Natural killer cell treated with Interleukin-12 subunit alpha and Interleukin-12 subunit beta and Interleukin-15 and Interleukin-18, amount 100 ng/mL, for 72 hours (primary cell): ENCODE results near the gene ENO3. TPM values are rescaled to one million over a fixed set of nuclear protein-coding genes. Genes with fewer than 3 reads are reported as not detected.

Source experiments
- ATAC-seq, 2 donors: fragments of 150-1000 bp; cut with Tn5 transposase in 1 of 2; sonication (Bioruptor Pico), chemical (Tn5 transposase) in 1 of 2; 2 replicates each; pipeline ENCODE4 v1.10.0; 2021
- DNase-seq: peaks from one replicate; pipeline ENCODE4 v3.0.0; 2022; ENCODE audit warnings: low spot score
- H3K27ac Mint-ChIP-seq, 2 donors: 1 replicate in 1 of 2; 2 replicates in 1 of 2; pipeline ENCODE4 v1.8.0; 2022; ENCODE audit warnings: mixed read lengths in 2 of 2, mild to moderate bottlenecking in 1 of 2, moderate library complexity in 1 of 2
- H3K27me3 Mint-ChIP-seq, 2 donors: 1 replicate in 1 of 2; 2 replicates in 1 of 2; pipeline ENCODE4 v1.8.0; 2022; ENCODE audit warnings: mixed read lengths in 2 of 2
- H3K36me3 Mint-ChIP-seq: one replicate; pipeline ENCODE4 v1.8.0; 2022; ENCODE audit warnings: mixed read lengths
- H3K4me1 Mint-ChIP-seq, 2 donors: 1 replicate in 1 of 2; 2 replicates in 1 of 2; pipeline ENCODE4 v1.8.0; 2022; ENCODE audit warnings: low read depth in 2 of 2, mixed read lengths in 2 of 2, mild to moderate bottlenecking in 1 of 2
- H3K4me3 Mint-ChIP-seq: one replicate; pipeline ENCODE4 v1.8.0; 2022; ENCODE audit warnings: mixed read lengths
- H3K9me3 Mint-ChIP-seq: 2 replicates; pipeline ENCODE4 v1.8.0; 2022; ENCODE audit warnings: mixed read lengths
- total RNA-seq, 2 donors: library from RNA; stranded (reverse); gene quantifications; one replicate each; pipeline ENCODE4 v1.2.3, GENCODE V29; 2022

The ENO3 gene
- total RNA-seq, 2 donors from 2014 or later, result 8.7 to 26.1 TPM

DNA sequence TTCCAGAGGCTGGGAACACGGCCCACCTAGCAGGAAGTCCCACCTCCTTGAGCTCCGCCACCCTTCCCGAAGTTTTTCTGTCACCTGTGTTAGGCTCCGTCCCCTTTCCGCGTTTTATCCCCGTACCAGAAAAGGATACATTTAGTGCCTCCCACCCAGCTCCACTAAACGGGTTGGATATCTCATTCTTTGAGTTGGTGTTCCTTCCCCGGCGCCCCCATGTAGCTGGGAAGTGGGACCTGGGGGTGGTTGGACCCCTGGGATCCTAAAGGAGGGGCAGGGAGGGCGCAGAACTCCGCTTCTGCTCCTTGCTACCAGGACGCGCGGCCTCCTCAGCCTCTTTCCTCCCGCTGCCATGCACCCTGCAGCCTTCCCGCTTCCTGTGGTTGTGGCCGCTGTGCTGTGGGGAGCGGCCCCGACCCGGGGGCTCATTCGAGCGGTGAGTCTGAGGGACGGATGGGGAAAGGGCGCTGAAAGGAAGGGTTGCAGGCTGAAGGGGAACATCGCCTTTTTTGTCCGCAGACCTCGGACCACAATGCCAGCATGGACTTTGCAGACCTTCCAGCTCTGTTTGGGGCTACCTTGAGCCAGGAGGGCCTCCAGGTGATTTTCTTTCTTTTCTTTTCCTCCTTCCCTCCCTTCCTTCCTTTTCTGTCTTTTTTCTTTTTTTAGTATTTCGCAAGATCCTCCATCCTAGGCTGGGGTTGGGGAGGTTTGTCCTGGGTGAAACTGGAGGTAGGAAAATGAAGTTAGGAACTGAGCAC is 10.2 kb upstream of the ENO3 start:
- Mint-ChIP-seq H3K27ac (peak overlapping the region; percentile 95 to 96), H3K27me3 (no peaks in the 10 kb centered on the region), H3K4me3 (peak overlapping the region; percentile 100), H3K9me3 (no peaks in the 10 kb centered on the region), H3K4me1 (peaks cover 68 to 76% of the 10 kb centered on the region in 2 donors), H3K36me3 (peaks cover 39% of the 10 kb centered on the region)
- DNase-seq (peak; percentile 74), ATAC-seq (peak in 1 of 2 donors; percentile 17)

DNA sequence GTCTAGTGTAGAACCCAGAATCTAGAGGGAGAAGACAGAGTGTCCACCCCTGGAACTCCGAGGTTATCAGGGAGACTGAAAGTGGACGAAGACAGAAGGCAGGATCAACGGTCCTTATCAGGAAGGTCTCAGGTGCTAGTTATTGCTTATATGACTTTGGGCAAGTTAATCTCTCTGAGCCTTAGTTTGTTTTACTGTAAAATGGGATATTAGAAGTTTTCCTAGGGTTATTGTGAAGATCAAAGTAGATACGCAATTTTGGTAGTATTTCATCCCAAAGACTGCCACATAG is 9.7 kb upstream of the ENO3 start:
- Mint-ChIP-seq H3K36me3 (peaks cover 44% of the 10 kb centered on the region), H3K27ac (peak overlapping the region; percentile 95 to 96), H3K27me3 (no peaks in the 10 kb centered on the region), H3K4me1 (peaks cover 67 to 74% of the 10 kb centered on the region in 2 donors), H3K4me3 (peak overlapping the region; percentile 100), H3K9me3 (no peaks in the 10 kb centered on the region)
- DNase-seq, result no peak
- ATAC-seq, result no peak

DNA sequence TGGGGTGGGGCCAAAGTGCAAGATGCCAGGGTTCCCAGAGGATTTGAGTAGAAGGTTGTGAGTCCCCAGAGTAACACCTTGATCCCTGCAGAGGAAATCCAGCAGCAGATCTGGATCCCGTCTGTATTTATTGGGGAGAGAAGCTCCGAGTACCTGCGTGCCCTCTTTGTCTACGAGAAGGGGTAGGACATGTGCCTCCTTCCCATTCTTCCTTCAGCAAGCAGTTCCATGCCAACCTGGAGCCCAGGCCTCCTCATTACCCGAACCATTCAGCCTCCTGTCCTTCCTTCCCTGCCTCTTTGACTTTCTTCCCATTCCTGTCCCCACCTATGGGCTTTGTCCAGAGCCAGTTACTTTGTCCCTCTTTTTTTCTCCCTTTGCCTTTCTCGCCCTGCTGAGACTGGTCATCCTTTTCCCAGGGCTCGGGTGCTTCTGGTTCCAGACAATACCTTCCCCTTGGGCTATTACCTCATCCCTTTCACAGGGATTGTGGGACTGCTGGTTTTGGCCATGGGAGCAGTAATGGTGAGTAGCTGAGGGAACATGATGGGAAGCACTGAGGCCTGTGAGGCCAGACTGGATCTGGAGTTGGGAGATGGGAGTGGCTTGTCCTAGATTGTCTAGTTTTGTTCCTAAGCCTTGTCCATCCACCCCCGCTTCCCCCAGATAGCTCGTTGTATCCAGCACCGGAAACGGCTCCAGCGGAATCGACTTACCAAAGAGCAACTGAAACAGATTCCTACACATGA is 8.0 kb upstream of the ENO3 start:
- Mint-ChIP-seq H3K4me1 (peaks cover 68 to 81% of the 10 kb centered on the region in 2 donors), H3K27ac (peak overlapping the region; percentile 95 to 96), H3K36me3 (peaks cover 53% of the 10 kb centered on the region), H3K27me3 (no peaks in the 10 kb centered on the region), H3K9me3 (no peaks in the 10 kb centered on the region), H3K4me3 (peak overlapping the region; percentile 100)
- ATAC-seq (no peak), DNase-seq (no peak)

DNA sequence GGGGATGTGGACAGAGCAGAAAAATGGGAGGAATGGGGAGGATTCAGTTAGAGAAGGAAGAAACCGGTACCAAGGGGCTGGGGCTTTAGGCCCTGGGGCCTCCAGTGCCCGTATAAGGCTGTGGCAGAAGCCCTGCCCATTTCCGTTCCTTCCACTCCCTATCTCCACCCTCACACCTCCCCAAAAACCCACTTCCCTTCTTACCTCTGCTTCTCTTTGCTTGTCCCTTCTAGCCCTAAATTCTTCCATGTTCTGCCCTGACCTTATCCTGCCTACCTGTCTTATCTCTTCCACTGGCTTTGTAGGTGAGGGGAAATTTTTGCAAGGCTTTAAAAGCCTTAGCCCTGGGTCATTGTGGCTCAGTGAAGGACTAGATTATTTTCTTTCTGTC is 6.8 kb upstream of the ENO3 start:
- peak overlapping the region; percentile 100 for H3K4me3 Mint-ChIP-seq
- H3K36me3 Mint-ChIP-seq, result peaks cover 53% of the 10 kb centered on the region
- no peaks in the 10 kb centered on the region for H3K27me3 Mint-ChIP-seq
- H3K4me1 Mint-ChIP-seq, result peaks cover 63 to 76% of the 10 kb centered on the region in 2 donors
- DNase-seq, result no peak
- ATAC-seq, result no peak
- H3K9me3 Mint-ChIP-seq, result no peaks in the 10 kb centered on the region
- peak overlapping the region; percentile 95 to 96 for H3K27ac Mint-ChIP-seq

DNA sequence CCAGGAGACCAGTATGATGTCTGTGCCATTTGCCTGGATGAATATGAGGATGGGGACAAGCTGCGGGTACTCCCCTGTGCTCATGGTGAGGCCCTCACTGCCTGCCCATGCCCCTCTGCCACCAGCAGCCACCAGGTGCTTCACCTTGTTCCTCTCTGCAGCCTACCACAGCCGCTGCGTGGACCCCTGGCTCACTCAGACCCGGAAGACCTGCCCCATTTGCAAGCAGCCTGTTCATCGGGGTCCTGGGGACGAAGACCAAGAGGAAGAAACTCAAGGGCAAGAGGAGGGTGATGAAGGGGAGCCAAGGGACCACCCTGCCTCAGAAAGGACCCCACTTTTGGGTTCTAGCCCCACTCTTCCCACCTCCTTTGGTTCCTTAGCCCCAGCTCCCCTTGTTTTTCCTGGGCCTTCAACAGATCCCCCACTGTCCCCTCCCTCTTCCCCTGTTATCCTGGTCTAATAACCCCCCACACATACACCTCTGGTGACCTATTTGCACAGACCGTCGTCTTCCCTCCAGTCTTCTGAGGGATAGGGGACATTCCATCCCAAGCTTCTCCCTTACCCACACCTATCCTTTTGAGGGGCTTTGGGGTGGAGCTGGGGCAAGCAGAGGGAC is 6.3 kb upstream of the ENO3 start:
- Mint-ChIP-seq H3K36me3 (peaks cover 53% of the 10 kb centered on the region), H3K4me1 (peaks cover 63 to 75% of the 10 kb centered on the region in 2 donors)

DNA sequence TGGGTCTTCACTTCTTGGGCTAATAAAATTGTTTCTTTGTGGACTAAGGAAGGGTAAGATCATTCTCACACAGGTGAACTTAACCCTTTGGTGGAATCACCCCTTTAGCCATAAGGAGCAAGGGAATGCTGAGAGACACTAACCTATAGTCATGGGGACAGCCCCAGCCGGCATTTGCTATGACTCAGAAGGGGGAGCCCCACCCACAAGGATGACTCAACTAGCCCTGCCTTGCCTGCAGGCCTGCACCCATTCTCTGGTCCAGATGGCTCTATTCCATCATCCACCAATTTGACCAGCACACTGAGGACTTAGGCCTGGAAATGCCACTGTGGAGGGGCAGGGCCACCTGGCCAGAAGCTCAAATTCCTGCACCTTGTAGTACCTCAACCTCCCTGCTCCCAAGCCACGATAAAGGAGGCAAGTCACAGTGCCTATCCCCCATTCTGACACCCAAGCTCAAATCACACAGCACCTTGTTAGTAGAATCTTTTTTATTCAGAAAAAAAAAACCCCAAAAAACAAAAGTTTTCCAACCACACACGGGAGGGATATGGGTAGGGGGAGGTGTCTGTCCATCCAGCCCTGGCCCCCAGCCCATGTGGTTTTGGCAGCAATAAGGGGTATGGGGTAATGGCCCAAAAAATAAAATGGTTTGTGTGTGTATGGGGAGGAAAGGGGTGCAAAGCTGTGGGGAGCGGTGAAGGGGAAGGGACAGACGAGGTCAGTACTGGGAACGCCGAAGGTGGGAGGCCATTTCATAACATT is 5.6 kb upstream of the ENO3 start:
- Mint-ChIP-seq H3K36me3 (peaks cover 53% of the 10 kb centered on the region), H3K27ac (peak overlapping the region; percentile 95 to 96), H3K27me3 (no peaks in the 10 kb centered on the region), H3K9me3 (no peaks in the 10 kb centered on the region), H3K4me1 (peaks cover 65 to 73% of the 10 kb centered on the region in 2 donors), H3K4me3 (peak overlapping the region; percentile 100)
- peak; percentile 94 for DNase-seq
- peak; percentile 48 to 66 for ATAC-seq

More for the DNA sequence above, 6.3 kb upstream of the ENO3 start:
- no peak for DNase-seq
- H3K4me3 Mint-ChIP-seq, result peak overlapping the region; percentile 100
- peak overlapping the region; percentile 95 to 96 for H3K27ac Mint-ChIP-seq
- H3K27me3 Mint-ChIP-seq, result no peaks in the 10 kb centered on the region
- no peak for ATAC-seq
- no peaks in the 10 kb centered on the region for H3K9me3 Mint-ChIP-seq

DNA sequence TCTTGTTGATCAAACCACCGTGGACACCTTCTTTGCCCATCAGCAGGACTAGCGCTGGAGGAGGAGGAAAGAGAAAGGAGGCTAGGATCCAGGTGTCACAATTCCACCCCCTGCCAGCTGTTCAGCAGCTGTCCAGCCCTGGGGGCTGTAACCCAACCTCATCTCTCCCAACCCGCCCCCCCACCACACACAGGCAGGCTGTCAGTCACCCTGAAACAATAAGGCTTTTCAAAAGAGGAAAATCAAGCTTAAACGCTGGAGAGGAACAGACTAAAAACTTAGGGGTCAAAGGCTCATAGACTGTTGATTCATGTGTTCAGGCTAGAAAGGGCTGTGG is 5.0 kb upstream of the ENO3 start:
- no peaks in the 10 kb centered on the region for H3K27me3 Mint-ChIP-seq
- ATAC-seq, result no peak
- H3K9me3 Mint-ChIP-seq, result no peaks in the 10 kb centered on the region
- peaks cover 49% of the 10 kb centered on the region for H3K36me3 Mint-ChIP-seq
- H3K27ac Mint-ChIP-seq, result peak overlapping the region; percentile 95 to 96
- peak overlapping the region; percentile 100 for H3K4me3 Mint-ChIP-seq
- no peak for DNase-seq
- peaks cover 66 to 74% of the 10 kb centered on the region in 2 donors for H3K4me1 Mint-ChIP-seq

DNA sequence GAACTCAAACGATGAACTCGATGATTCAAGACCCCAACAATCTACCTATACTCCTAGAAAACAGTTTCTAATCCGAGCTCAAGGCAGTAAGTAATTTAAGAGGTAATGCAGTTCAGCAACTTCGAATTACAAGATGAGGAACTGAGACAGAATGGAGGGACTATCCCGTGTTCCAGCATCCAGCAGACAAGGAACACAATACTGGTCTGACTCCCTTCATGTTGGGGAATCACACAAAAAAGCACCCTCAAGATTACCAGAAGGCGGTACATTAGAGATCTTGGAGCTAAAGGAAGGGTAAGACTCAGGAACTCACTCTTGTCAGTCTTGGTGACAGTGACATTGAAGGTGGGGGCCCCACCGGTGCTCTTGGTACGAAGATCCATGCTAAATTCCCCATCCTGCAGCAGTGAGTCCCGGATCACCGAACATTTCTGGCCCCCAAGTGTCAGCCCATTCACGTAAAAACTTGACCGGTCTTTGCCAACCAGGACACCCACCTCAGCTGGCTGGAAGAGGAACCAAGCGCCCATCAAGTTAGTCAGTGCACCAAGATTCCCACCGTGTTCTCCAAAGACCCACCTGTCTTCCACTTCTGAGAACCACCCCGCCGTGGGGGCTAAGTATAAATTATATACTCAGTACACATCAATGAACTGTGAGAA is 4.5 kb upstream of the ENO3 start:
- H3K36me3 Mint-ChIP-seq, result peaks cover 43% of the 10 kb centered on the region
- no peak for ATAC-seq
- peak overlapping the region; percentile 95 to 96 for H3K27ac Mint-ChIP-seq
- no peak for DNase-seq
- no peaks in the 10 kb centered on the region for H3K9me3 Mint-ChIP-seq
- H3K27me3 Mint-ChIP-seq, result no peaks in the 10 kb centered on the region
- H3K4me1 Mint-ChIP-seq, result peaks cover 65 to 74% of the 10 kb centered on the region in 2 donors
- peak overlapping the region; percentile 100 for H3K4me3 Mint-ChIP-seq

DNA sequence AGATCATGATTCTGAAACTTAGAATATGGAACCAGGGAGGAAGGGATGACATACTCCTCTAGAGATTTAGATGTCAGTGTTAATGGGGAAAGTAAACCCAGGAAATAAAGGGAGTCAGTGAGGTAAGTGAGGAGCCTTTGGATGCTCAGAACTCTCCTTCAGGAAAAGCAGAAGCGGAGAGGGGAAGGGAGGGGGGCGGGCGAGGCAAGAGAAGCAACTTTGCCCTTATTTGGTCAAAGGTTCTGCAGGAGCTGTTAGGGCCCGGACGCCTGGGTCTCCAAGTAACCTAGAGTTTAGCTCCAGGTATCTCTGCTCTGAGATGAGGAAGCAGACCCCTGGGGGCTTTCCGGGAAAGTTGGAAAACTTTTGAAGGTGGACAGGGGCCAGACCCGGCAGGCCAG is 3.9 kb upstream of the ENO3 start:
- no peak for ATAC-seq
- Mint-ChIP-seq H3K4me3 (peak overlapping the region; percentile 100), H3K36me3 (peaks cover 38% of the 10 kb centered on the region), H3K27me3 (no peaks in the 10 kb centered on the region), H3K4me1 (peaks cover 59 to 68% of the 10 kb centered on the region in 2 donors), H3K27ac (peak overlapping the region; percentile 95 to 96), H3K9me3 (no peaks in the 10 kb centered on the region)
- no peak for DNase-seq

DNA sequence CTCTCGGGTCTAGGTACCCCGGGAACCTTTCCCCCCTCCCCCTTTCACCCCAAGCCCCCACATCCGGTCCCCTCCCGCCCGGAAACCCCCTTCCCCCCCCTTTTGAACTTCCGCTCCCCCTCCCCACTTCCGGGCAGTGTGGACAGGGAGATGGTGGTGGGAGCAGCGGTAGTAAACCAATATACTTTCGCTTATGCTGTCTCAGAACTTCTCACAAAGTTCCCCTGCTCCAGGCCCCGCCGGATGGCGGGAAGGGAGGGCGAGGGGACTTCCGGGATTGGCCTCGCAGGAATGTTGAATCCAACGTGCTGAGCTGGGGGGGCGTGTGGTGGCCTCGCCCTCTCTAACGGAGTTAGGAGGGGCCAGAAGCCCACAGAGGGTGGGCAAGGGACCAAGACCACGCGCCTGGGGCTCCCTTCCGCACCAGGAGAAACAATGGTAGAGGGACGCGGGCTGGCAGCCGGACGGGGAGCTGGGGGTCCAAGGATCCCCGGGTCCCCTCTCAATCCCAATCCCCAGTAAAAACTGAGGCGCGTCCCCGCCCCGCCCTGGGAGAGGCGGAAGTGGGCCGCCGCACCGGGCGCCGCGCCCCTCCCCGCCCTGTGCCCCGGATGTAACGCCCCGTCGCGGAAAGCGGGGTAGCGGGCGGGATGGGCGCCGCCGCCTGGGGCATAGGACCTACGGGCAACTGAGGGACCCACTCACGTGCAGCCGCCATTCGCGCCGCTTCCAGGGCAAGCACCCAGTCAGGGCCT is 3.3 kb upstream of the ENO3 start:
- peak overlapping the region; percentile 95 to 96 for H3K27ac Mint-ChIP-seq
- ATAC-seq (peak; percentile 50 to 62), DNase-seq (peak; percentile 86)
- H3K4me3 Mint-ChIP-seq, result peak overlapping the region; percentile 100
- H3K27me3 Mint-ChIP-seq, result no peaks in the 10 kb centered on the region
- peaks cover 55 to 63% of the 10 kb centered on the region in 2 donors for H3K4me1 Mint-ChIP-seq
- H3K9me3 Mint-ChIP-seq, result no peaks in the 10 kb centered on the region
- peaks cover 36% of the 10 kb centered on the region for H3K36me3 Mint-ChIP-seq

DNA sequence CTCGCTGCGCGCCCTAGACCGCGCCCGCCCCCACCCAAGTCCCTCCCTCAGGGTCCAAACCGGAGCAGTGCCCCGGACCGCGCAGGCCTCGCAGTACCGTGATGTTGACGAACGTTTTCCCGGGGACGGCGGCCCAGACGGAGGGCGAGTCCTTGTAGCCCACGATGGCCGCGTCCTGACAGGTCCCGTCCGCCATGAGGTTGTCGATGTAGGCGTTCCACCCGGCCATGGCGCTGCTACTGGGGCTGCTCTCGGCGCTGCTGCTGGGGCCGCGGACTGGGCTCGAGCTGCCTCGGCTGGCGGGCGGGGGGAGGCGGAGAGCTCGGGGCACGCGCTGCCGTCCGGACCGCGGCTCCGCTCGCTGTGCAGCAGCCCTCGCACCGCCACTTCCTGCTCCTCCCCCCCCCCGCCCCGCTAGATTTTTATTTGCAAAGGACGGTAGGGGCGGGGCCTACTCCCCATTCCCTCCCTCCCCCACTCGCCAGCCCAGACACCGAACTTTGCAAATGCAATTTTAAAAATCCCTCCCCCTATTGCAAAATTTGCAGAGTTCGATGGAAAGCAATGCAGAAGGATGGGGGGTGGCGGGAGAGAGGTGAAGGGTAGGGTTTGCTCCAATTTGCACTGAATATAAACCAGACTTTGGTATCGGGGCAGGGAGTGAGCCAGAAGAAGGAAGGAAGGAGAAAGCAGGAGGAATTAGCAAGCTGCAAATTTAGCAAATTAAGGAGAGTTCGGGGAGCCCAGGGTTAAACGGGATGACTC is 2.6 kb upstream of the ENO3 start, which contains the start of gene PFN1:
Gene PFN1, minus strand, starts transcription at position 365 of the 765 bp plus-strand sequence. Its CDS starts 136 bp downstream, at position 229.
- Mint-ChIP-seq H3K27me3 (no peaks in the 10 kb centered on the region), H3K4me1 (peaks cover 47 to 55% of the 10 kb centered on the region in 2 donors), H3K4me3 (peak within 1 kb of the TSS; percentile 100), H3K27ac (peak within 1 kb of the TSS; percentile 96), H3K9me3 (no peaks in the 10 kb centered on the region), H3K36me3 (peaks cover 31% of the 10 kb centered on the region)
- ATAC-seq (peak; percentile 63 to 79), DNase-seq (peak; percentile 93)

DNA sequence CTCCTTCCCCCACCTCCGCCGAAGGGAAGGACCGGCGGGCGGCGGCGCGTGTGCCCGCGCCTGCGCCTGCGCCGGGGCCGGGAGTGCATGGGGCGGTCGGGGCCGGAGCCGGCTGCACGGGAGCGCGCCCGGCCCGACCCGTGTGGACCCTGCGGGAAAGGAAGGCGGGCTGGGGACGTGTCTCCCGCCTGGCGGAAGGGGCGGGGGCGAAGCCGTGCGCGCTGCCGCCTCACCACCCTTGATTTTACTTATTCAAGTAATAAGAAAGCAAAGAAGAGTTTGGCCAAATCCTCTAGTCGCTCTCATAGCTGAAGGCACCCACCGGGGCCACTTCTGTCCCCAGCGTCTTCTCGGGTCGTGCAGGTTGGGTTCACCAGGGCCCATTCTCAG is 2.0 kb upstream of the ENO3 start:
- ATAC-seq, result peak; percentile 67 to 77
- H3K27me3 Mint-ChIP-seq, result no peaks in the 10 kb centered on the region
- peak overlapping the region; percentile 96 for H3K27ac Mint-ChIP-seq
- peaks cover 30% of the 10 kb centered on the region for H3K36me3 Mint-ChIP-seq
- peak; percentile 88 for DNase-seq
- H3K4me3 Mint-ChIP-seq, result peak overlapping the region; percentile 100
- H3K4me1 Mint-ChIP-seq, result peaks cover 45 to 49% of the 10 kb centered on the region in 2 donors
- H3K9me3 Mint-ChIP-seq, result no peaks in the 10 kb centered on the region
